SK-N-SH treated with all-trans-retinoic acid at 6 μM for 48 hours (cell line): ENCODE measurements around the gene PLAGL2.

Source experiments
- ATAC-seq: fragments of 200-7000 bp; cut with Tn5 transposase; 3 replicates; pipeline ENCODE4 v1.9.1; 2020; ENCODE audit warnings: mild to moderate bottlenecking, moderate library complexity
- ARNTL ChIP-seq: fragments of 450-650 bp; formaldehyde crosslinking; IDR thresholded peaks from 2 replicates; pipeline ENCODE4 v1.5.0; 2020; ENCODE audit warnings: low read depth, mild to moderate bottlenecking, moderate library complexity, borderline replicate concordance
- BACH2 ChIP-seq: fragments of 250-450 bp; sonication (Bioruptor Pico); IDR thresholded peaks from 2 replicates; pipeline ENCODE4 v1.9.0; 2021; ENCODE audit warnings: mild to moderate bottlenecking, borderline replicate concordance
- CSDC2 ChIP-seq: fragments of 250-450 bp; sonication (Bioruptor Pico); IDR thresholded peaks from 2 replicates; pipeline ENCODE4 v1.5.0; 2020; ENCODE audit warnings: mild to moderate bottlenecking, moderate library complexity
- ESRRG ChIP-seq: fragments of 250-450 bp; sonication (Bioruptor Pico); IDR thresholded peaks from 2 replicates; pipeline ENCODE4 v1.6.1; 2021; ENCODE audit warnings: mild to moderate bottlenecking
- GLIS3 ChIP-seq: fragments of 250-450 bp; sonication (Bioruptor Pico); IDR thresholded peaks from 2 replicates; pipeline ENCODE4 v1.5.0; 2020; ENCODE audit warnings: mild to moderate bottlenecking, moderate library complexity
- ISL1 ChIP-seq: fragments of 250-450 bp; sonication (Bioruptor Pico); IDR thresholded peaks from 2 replicates; pipeline ENCODE4 v2.1.2; 2022; ENCODE audit warnings: mild to moderate bottlenecking, moderate library complexity
- OSR1 ChIP-seq: fragments of 250-450 bp; sonication (Bioruptor Pico); IDR thresholded peaks from 2 replicates; pipeline ENCODE4 v1.8.0; 2022; ENCODE audit warnings: moderate library complexity, mild to moderate bottlenecking, inconsistent platforms
- PPARA ChIP-seq: fragments of 250-450 bp; sonication (Bioruptor Pico); IDR thresholded peaks from 2 replicates; pipeline ENCODE4 v1.5.0; 2020; ENCODE audit warnings: mild to moderate bottlenecking, borderline replicate concordance
- RARB ChIP-seq: fragments of 250-450 bp; sonication (Bioruptor Pico); IDR thresholded peaks from 2 replicates; pipeline ENCODE4 v1.8.0; 2021; ENCODE audit warnings: mild to moderate bottlenecking, moderate library complexity
- SNAI2 ChIP-seq: fragments of 250-450 bp; sonication (Bioruptor Pico); IDR thresholded peaks from 2 replicates; pipeline ENCODE4 v1.5.0; 2020; ENCODE audit warnings: mild to moderate bottlenecking, moderate library complexity
- TCF4 ChIP-seq: fragments of 250-450 bp; sonication (Bioruptor Pico); IDR thresholded peaks from 2 replicates; pipeline ENCODE4 v1.8.0; 2021; ENCODE audit warnings: mild to moderate bottlenecking, moderate library complexity, borderline replicate concordance
- TOX ChIP-seq: fragments of 250-450 bp; sonication (Bioruptor Pico); IDR thresholded peaks from 2 replicates; pipeline ENCODE4 v1.8.0; 2021; ENCODE audit warnings: mild to moderate bottlenecking, moderate library complexity, borderline replicate concordance
- ZFP3 ChIP-seq: fragments of 250-450 bp; sonication (Bioruptor Pico); IDR thresholded peaks from 2 replicates; pipeline ENCODE4 v1.5.0; 2020; ENCODE audit warnings: mild to moderate bottlenecking, moderate library complexity
- ZFP30 ChIP-seq: fragments of 450-650 bp; formaldehyde crosslinking; IDR thresholded peaks from 2 replicates; pipeline ENCODE4 v1.5.0; 2022; ENCODE audit warnings: mild to moderate bottlenecking, moderate library complexity
- ZNF565 ChIP-seq: fragments of 450-650 bp; formaldehyde crosslinking; conservative IDR thresholded peaks from 2 replicates; pipeline ENCODE4 v1.5.0; 2020; ENCODE audit warnings: low read depth, mild to moderate bottlenecking, moderate library complexity
- ZNF70 ChIP-seq: fragments of 450-650 bp; formaldehyde crosslinking; IDR thresholded peaks from 2 replicates; pipeline ENCODE4 v1.5.0; 2020; ENCODE audit warnings: mild to moderate bottlenecking, moderate library complexity
- ZNF8 ChIP-seq: fragments of 450-650 bp; formaldehyde crosslinking; IDR thresholded peaks from 2 replicates; pipeline ENCODE4 v1.5.0; 2020; ENCODE audit warnings: mild to moderate bottlenecking, moderate library complexity
- TF ChIP-seq, protein P1 (sequence below): fragments of 250-450 bp; sonication (Bioruptor Pico); IDR thresholded peaks from 2 replicates; pipeline ENCODE4 v1.5.0; 2020; ENCODE audit warnings: mild to moderate bottlenecking, moderate library complexity
- TF ChIP-seq, protein P2 (sequence below): fragments of 250-450 bp; sonication (Bioruptor Pico); IDR thresholded peaks from 2 replicates; pipeline ENCODE4 v1.5.1; 2020; ENCODE audit warnings: low read depth, mild to moderate bottlenecking, moderate library complexity
- TF ChIP-seq, protein P3 (sequence below): fragments of 250-450 bp; sonication (Bioruptor Pico); IDR thresholded peaks from 2 replicates; pipeline ENCODE4 v1.5.1; 2021; ENCODE audit warnings: mild to moderate bottlenecking, moderate library complexity
- TF ChIP-seq, protein P4 (sequence below): fragments of 250-450 bp; sonication (Bioruptor Pico); IDR thresholded peaks from 2 replicates; pipeline ENCODE4 v1.8.0; 2021; ENCODE audit warnings: low read depth, mild to moderate bottlenecking, moderate library complexity, borderline replicate concordance
- TF ChIP-seq, protein P5 (sequence below): fragments of 250-450 bp; sonication (Bioruptor Pico); IDR thresholded peaks from 2 replicates; pipeline ENCODE4 v1.8.0; 2020; ENCODE audit warnings: mild to moderate bottlenecking, moderate library complexity, borderline replicate concordance

Gene PLAGL2

DNA sequence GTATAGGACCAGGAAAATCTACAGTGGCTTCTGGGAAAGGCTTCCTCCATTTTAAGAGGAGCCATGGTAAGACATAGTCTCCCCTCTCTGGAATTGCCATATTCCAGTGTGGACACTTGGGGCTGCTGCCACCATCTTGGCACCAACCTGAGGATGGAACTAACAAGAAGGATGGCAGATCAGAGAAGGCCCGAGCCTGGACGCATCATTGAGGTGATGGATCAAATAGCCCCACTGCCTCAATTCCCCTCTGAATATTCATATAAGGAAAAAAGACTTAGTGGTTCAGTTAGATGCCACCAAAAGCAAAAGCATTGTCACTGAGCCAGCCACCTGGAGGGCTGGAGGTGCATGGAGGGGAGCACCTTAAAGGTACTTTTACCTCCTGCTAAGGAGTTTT, 25.9 kb downstream of the PLAGL2 start:
- ATAC-seq = no peak
- TF ChIP-seq TCF4 (CRISPR knock-in tag) (no peak), OSR1 (CRISPR knock-in tag) (no peak), ZNF8 (no peak), ZFP3 (CRISPR knock-in tag) (no peak), SNAI2 (CRISPR knock-in tag) (no peak), ZNF565 (CRISPR knock-in tag) (no peak), ESRRG (CRISPR knock-in tag) (no peak), ISL1 (CRISPR knock-in tag) (no peak), RARB (CRISPR knock-in tag) (no peak), ZFP30 (CRISPR knock-in tag) (no peak), TOX (CRISPR knock-in tag) (no peak), GLIS3 (CRISPR knock-in tag) (no peak)
- TF ChIP-seq, protein P1, sequence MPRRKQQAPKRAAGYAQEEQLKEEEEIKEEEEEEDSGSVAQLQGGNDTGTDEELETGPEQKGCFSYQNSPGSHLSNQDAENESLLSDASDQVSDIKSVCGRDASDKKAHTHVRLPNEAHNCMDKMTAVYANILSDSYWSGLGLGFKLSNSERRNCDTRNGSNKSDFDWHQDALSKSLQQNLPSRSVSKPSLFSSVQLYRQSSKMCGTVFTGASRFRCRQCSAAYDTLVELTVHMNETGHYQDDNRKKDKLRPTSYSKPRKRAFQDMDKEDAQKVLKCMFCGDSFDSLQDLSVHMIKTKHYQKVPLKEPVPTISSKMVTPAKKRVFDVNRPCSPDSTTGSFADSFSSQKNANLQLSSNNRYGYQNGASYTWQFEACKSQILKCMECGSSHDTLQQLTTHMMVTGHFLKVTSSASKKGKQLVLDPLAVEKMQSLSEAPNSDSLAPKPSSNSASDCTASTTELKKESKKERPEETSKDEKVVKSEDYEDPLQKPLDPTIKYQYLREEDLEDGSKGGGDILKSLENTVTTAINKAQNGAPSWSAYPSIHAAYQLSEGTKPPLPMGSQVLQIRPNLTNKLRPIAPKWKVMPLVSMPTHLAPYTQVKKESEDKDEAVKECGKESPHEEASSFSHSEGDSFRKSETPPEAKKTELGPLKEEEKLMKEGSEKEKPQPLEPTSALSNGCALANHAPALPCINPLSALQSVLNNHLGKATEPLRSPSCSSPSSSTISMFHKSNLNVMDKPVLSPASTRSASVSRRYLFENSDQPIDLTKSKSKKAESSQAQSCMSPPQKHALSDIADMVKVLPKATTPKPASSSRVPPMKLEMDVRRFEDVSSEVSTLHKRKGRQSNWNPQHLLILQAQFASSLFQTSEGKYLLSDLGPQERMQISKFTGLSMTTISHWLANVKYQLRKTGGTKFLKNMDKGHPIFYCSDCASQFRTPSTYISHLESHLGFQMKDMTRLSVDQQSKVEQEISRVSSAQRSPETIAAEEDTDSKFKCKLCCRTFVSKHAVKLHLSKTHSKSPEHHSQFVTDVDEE (CRISPR knock-in tag) = no peak
- TF ChIP-seq, protein P2, sequence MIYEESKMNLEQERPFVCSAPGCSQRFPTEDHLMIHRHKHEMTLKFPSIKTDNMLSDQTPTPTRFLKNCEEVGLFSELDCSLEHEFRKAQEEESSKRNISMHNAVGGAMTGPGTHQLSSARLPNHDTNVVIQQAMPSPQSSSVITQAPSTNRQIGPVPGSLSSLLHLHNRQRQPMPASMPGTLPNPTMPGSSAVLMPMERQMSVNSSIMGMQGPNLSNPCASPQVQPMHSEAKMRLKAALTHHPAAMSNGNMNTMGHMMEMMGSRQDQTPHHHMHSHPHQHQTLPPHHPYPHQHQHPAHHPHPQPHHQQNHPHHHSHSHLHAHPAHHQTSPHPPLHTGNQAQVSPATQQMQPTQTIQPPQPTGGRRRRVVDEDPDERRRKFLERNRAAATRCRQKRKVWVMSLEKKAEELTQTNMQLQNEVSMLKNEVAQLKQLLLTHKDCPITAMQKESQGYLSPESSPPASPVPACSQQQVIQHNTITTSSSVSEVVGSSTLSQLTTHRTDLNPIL (CRISPR knock-in tag) = no peak
- TF ChIP-seq, protein P3, sequence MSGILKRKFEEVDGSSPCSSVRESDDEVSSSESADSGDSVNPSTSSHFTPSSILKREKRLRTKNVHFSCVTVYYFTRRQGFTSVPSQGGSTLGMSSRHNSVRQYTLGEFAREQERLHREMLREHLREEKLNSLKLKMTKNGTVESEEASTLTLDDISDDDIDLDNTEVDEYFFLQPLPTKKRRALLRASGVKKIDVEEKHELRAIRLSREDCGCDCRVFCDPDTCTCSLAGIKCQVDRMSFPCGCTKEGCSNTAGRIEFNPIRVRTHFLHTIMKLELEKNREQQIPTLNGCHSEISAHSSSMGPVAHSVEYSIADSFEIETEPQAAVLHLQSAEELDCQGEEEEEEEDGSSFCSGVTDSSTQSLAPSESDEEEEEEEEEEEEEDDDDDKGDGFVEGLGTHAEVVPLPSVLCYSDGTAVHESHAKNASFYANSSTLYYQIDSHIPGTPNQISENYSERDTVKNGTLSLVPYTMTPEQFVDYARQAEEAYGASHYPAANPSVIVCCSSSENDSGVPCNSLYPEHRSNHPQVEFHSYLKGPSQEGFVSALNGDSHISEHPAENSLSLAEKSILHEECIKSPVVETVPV (CRISPR knock-in tag) = no peak
- TF ChIP-seq, all 23 proteins: peak for 0

DNA sequence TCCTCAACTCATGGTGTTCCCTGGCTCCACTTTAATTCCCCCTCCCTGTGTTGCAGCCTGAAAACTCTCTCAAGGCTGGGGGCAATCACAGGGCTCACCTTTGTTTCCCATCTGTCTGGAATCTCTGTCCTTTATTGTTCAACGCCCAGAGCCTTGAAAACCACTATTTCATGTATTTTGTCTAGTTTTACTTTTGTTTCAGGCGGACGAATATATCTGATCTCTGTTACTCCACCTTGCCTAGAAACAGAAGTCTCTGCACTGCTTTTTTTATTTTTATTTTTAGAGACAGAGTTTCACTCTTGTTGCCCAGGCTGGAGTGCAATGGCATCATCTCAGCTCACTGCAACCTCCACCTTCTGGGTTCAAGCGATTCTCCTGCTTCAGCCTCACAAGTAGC, 27.6 kb downstream of the PLAGL2 start:
- no peak for ATAC-seq
- TF ChIP-seq GLIS3 (CRISPR knock-in tag) (no peak), SNAI2 (CRISPR knock-in tag) (no peak), RARB (CRISPR knock-in tag) (no peak), ZNF70 (CRISPR knock-in tag) (no peak), BACH2 (CRISPR knock-in tag) (no peak), OSR1 (CRISPR knock-in tag) (no peak), CSDC2 (CRISPR knock-in tag) (no peak), ISL1 (CRISPR knock-in tag) (no peak), ESRRG (CRISPR knock-in tag) (no peak), ZNF565 (CRISPR knock-in tag) (no peak), PPARA (CRISPR knock-in tag) (no peak), TOX (CRISPR knock-in tag) (no peak), ZFP30 (CRISPR knock-in tag) (no peak), ARNTL (no peak), ZNF8 (no peak)
- TF ChIP-seq, protein P2 (CRISPR knock-in tag) = no peak
- TF ChIP-seq, protein P4, sequence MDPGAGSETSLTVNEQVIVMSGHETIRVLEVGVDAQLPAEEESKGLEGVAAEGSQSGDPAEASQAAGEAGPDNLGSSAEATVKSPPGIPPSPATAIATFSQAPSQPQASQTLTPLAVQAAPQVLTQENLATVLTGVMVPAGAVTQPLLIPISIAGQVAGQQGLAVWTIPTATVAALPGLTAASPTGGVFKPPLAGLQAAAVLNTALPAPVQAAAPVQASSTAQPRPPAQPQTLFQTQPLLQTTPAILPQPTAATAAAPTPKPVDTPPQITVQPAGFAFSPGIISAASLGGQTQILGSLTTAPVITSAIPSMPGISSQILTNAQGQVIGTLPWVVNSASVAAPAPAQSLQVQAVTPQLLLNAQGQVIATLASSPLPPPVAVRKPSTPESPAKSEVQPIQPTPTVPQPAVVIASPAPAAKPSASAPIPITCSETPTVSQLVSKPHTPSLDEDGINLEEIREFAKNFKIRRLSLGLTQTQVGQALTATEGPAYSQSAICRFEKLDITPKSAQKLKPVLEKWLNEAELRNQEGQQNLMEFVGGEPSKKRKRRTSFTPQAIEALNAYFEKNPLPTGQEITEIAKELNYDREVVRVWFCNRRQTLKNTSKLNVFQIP (CRISPR knock-in tag) = no peak
- TF ChIP-seq, protein P5, sequence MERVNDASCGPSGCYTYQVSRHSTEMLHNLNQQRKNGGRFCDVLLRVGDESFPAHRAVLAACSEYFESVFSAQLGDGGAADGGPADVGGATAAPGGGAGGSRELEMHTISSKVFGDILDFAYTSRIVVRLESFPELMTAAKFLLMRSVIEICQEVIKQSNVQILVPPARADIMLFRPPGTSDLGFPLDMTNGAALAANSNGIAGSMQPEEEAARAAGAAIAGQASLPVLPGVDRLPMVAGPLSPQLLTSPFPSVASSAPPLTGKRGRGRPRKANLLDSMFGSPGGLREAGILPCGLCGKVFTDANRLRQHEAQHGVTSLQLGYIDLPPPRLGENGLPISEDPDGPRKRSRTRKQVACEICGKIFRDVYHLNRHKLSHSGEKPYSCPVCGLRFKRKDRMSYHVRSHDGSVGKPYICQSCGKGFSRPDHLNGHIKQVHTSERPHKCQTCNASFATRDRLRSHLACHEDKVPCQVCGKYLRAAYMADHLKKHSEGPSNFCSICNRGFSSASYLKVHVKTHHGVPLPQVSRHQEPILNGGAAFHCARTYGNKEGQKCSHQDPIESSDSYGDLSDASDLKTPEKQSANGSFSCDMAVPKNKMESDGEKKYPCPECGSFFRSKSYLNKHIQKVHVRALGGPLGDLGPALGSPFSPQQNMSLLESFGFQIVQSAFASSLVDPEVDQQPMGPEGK (CRISPR knock-in tag) = no peak
- TF ChIP-seq, protein P1 (CRISPR knock-in tag) = no peak
